Astrocyte (in vitro differentiated cells and primary cell): ENCODE data around the gene KIF18B. TPM values are rescaled to one million over a fixed set of nuclear protein-coding genes. Genes with fewer than 3 reads are reported as not detected.

Experiments
- DNase-seq: peaks from one replicate; pipeline ENCODE4 v3.0.0-alpha.2; 2010; ENCODE audit warnings: low read depth
- FAIRE-seq: peaks from 2 replicates; lab custom pipeline; 2011; peaks lifted over from hg19 to GRCh38; lab: Jason Lieb, UNC
- H2AFZ ChIP-seq: 2 replicates; pipeline ENCODE4 v1.6.0; 2012; ENCODE audit warnings: low read depth, low read length, inconsistent platforms
- H3K27ac ChIP-seq: 2 replicates; pipeline ENCODE4 v1.5.1; 2011; ENCODE audit warnings: low read depth, low read length, inconsistent platforms
- H3K27me3 ChIP-seq: 2 replicates; pipeline ENCODE4 v1.6.0; 2011; ENCODE audit warnings: low read length, inconsistent platforms; ENCODE audit not compliant: insufficient read depth
- H3K36me3 ChIP-seq: 2 replicates; pipeline ENCODE4 v1.5.1; 2011; ENCODE audit warnings: low read length, inconsistent platforms; ENCODE audit not compliant: insufficient read depth
- H3K4me1 ChIP-seq: 2 replicates; pipeline ENCODE4 v1.5.1; 2011; ENCODE audit warnings: low read length, inconsistent platforms; ENCODE audit not compliant: insufficient read depth
- H3K4me2 ChIP-seq: 2 replicates; pipeline ENCODE4 v1.6.0; 2012; ENCODE audit warnings: low read length, inconsistent platforms
- H3K4me3 ChIP-seq: 2 replicates; pipeline ENCODE4 v1.5.1; 2011; ENCODE audit warnings: low read depth, mild to moderate bottlenecking, low read length, inconsistent platforms; ENCODE audit not compliant: insufficient read depth
- H3K79me2 ChIP-seq: 2 replicates; pipeline ENCODE4 v1.6.0; 2012; ENCODE audit warnings: mild to moderate bottlenecking, low read length, inconsistent platforms; ENCODE audit not compliant: insufficient read depth
- H3K9ac ChIP-seq: 2 replicates; pipeline ENCODE4 v1.6.0; 2012; ENCODE audit warnings: mild to moderate bottlenecking, low read length, inconsistent platforms
- H3K9me3 ChIP-seq: 2 replicates; pipeline ENCODE4 v1.5.1; 2012; ENCODE audit warnings: low read depth, mild to moderate bottlenecking, low read length, inconsistent platforms; ENCODE audit not compliant: insufficient read depth
- H4K20me1 ChIP-seq: 2 replicates; pipeline ENCODE4 v1.6.0; 2012; ENCODE audit warnings: low read length, inconsistent platforms; ENCODE audit not compliant: insufficient read depth
- H3K27ac Mint-ChIP-seq: one replicate; pipeline ENCODE4 v1.8.0; 2021; ENCODE audit warnings: mild to moderate bottlenecking, mixed read lengths; ENCODE audit not compliant: unreplicated experiment
- H3K27me3 Mint-ChIP-seq: one replicate; pipeline ENCODE4 v1.8.0; 2021; ENCODE audit warnings: low read depth, mixed read lengths; ENCODE audit not compliant: unreplicated experiment
- H3K36me3 Mint-ChIP-seq: one replicate; pipeline ENCODE4 v1.8.0; 2021; ENCODE audit warnings: low read depth, mixed read lengths; ENCODE audit not compliant: unreplicated experiment
- H3K4me1 Mint-ChIP-seq: one replicate; pipeline ENCODE4 v1.8.0; 2021; ENCODE audit warnings: low read depth, mixed read lengths; ENCODE audit not compliant: unreplicated experiment
- H3K4me3 Mint-ChIP-seq: one replicate; pipeline ENCODE4 v1.8.0; 2021; ENCODE audit warnings: mild to moderate bottlenecking, moderate library complexity, mixed read lengths; ENCODE audit not compliant: unreplicated experiment
- H3K9me3 Mint-ChIP-seq: one replicate; pipeline ENCODE4 v1.8.0; 2021; ENCODE audit warnings: mild to moderate bottlenecking, mixed read lengths; ENCODE audit not compliant: unreplicated experiment
- CTCF ChIP-seq: IDR thresholded peaks from 2 replicates; pipeline ENCODE4 v1.5.1; 2011; ENCODE audit warnings: low read depth, mild to moderate bottlenecking, inconsistent platforms, low read length, moderate library complexity; ENCODE audit not compliant: insufficient read depth
- EZH2 ChIP-seq: IDR thresholded peaks from 2 replicates; pipeline ENCODE4 v1.6.1; 2012; ENCODE audit warnings: mild to moderate bottlenecking, low read length, inconsistent platforms; ENCODE audit not compliant: insufficient read depth
- total RNA-seq: library from RNA; stranded (reverse); gene quantifications from 2 replicates; pipeline ENCODE4 v1.2.1, GENCODE V29; 2021

KIF18B gene
- total RNA-seq, 1 donor from 2014 or later = 1.8 TPM

GRCh38 chr17:44914698-44915271 is 32.8 kb downstream of the KIF18B start:
- no peak overlapping the region for H3K9ac ChIP-seq
- H3K27ac ChIP-seq = no peak overlapping the region
- DNase-seq = no peak
- H3K4me3 ChIP-seq = no peak overlapping the region
- H3K36me3 ChIP-seq = no peaks in the 10 kb centered on the region
- Mint-ChIP-seq H3K36me3 (no peaks in the 10 kb centered on the region), H3K4me3 (no peak overlapping the region), H3K27me3 (peaks cover 37% of the 10 kb centered on the region), H3K4me1 (peaks cover 2% of the 10 kb centered on the region), H3K27ac (no peak overlapping the region), H3K9me3 (no peaks in the 10 kb centered on the region)
- TF ChIP-seq CTCF (no peak), EZH2 (no peak)
- peaks cover 18% of the 10 kb centered on the region for H3K4me1 ChIP-seq
- H4K20me1 ChIP-seq = no peaks in the 10 kb centered on the region
- no peak overlapping the region for H2AFZ ChIP-seq
- peaks cover 11% of the 10 kb centered on the region for H3K27me3 ChIP-seq
- FAIRE-seq = no peak
- no peaks in the 10 kb centered on the region for H3K79me2 ChIP-seq
- no peak overlapping the region for H3K4me2 ChIP-seq
- H3K9me3 ChIP-seq = no peaks in the 10 kb centered on the region

- FAIRE-seq = no peak
- no peak overlapping the region for H2AFZ ChIP-seq
- Mint-ChIP-seq H3K27me3 (peaks cover 37% of the 10 kb centered on the region), H3K9me3 (no peaks in the 10 kb centered on the region), H3K36me3 (no peaks in the 10 kb centered on the region), H3K4me3 (no peak overlapping the region), H3K4me1 (peaks cover 7% of the 10 kb centered on the region), H3K27ac (no peak overlapping the region)
- no peak overlapping the region for H3K4me3 ChIP-seq
- H3K9me3 ChIP-seq = no peaks in the 10 kb centered on the region
- TF ChIP-seq CTCF (no peak), EZH2 (no peak)
- H3K36me3 ChIP-seq = no peaks in the 10 kb centered on the region
- H3K4me2 ChIP-seq = no peak overlapping the region
- peaks cover 25% of the 10 kb centered on the region for H3K4me1 ChIP-seq
- no peak overlapping the region for H3K27ac ChIP-seq
- peaks cover 11% of the 10 kb centered on the region for H3K27me3 ChIP-seq
- no peak for DNase-seq
- no peak overlapping the region for H3K9ac ChIP-seq
- H4K20me1 ChIP-seq = no peaks in the 10 kb centered on the region
- no peaks in the 10 kb centered on the region for H3K79me2 ChIP-seq
Measured at GRCh38 chr17:44914148-44914547, 33.4 kb downstream of the KIF18B start.

GRCh38 chr17:44913676-44914075 is 33.9 kb downstream of the KIF18B start:
- Histone ChIP-seq H3K4me1 (peaks cover 27% of the 10 kb centered on the region), H3K27me3 (peaks cover 11% of the 10 kb centered on the region), H3K4me2 (no peak overlapping the region), H3K27ac (no peak overlapping the region), H4K20me1 (no peaks in the 10 kb centered on the region), H3K9ac (no peak overlapping the region), H3K4me3 (no peak overlapping the region), H3K9me3 (no peaks in the 10 kb centered on the region), H3K36me3 (no peaks in the 10 kb centered on the region), H3K79me2 (no peaks in the 10 kb centered on the region), H2AFZ (no peak overlapping the region)
- no peak overlapping the region for H3K4me3 Mint-ChIP-seq
- no peak for FAIRE-seq
- no peaks in the 10 kb centered on the region for H3K36me3 Mint-ChIP-seq
- H3K9me3 Mint-ChIP-seq = no peaks in the 10 kb centered on the region
- no peak for DNase-seq
- peaks cover 37% of the 10 kb centered on the region for H3K27me3 Mint-ChIP-seq
- TF ChIP-seq CTCF (no peak), EZH2 (no peak)
- peaks cover 7% of the 10 kb centered on the region for H3K4me1 Mint-ChIP-seq
- H3K27ac Mint-ChIP-seq = no peak overlapping the region
